T-helper 1 cell treated with Interleukin-12 subunit alpha and Interleukin-12 subunit beta and Interleukin-4 antibody, amounts not matched to agents 30 μg/mL and 1 μg/mL, for 36 hours (primary cell): ENCODE measurements around the gene DMPK.
"Not testable (repeated sequence)": the region's sequence is repeated elsewhere in the genome, so short reads cannot be mapped to it uniquely, and the experiment has no call there.

Experiments
- H3K27ac Mint-ChIP-seq: one replicate; pipeline ENCODE4 v1.8.0; 2021; ENCODE audit warnings: mild to moderate bottlenecking, mixed read lengths
- H3K27me3 Mint-ChIP-seq: one replicate; pipeline ENCODE4 v1.8.0; 2021; ENCODE audit warnings: low read depth, mixed read lengths
- H3K36me3 Mint-ChIP-seq: one replicate; pipeline ENCODE4 v1.8.0; 2021; ENCODE audit warnings: low read depth, mixed read lengths
- H3K4me1 Mint-ChIP-seq: one replicate; pipeline ENCODE4 v1.8.0; 2021; ENCODE audit warnings: low read depth, mixed read lengths
- H3K4me3 Mint-ChIP-seq: one replicate; pipeline ENCODE4 v1.8.0; 2021; ENCODE audit warnings: mild to moderate bottlenecking, moderate library complexity, mixed read lengths
- H3K9me3 Mint-ChIP-seq: one replicate; pipeline ENCODE4 v1.8.0; 2021; ENCODE audit warnings: mixed read lengths

The DMPK gene

DNA sequence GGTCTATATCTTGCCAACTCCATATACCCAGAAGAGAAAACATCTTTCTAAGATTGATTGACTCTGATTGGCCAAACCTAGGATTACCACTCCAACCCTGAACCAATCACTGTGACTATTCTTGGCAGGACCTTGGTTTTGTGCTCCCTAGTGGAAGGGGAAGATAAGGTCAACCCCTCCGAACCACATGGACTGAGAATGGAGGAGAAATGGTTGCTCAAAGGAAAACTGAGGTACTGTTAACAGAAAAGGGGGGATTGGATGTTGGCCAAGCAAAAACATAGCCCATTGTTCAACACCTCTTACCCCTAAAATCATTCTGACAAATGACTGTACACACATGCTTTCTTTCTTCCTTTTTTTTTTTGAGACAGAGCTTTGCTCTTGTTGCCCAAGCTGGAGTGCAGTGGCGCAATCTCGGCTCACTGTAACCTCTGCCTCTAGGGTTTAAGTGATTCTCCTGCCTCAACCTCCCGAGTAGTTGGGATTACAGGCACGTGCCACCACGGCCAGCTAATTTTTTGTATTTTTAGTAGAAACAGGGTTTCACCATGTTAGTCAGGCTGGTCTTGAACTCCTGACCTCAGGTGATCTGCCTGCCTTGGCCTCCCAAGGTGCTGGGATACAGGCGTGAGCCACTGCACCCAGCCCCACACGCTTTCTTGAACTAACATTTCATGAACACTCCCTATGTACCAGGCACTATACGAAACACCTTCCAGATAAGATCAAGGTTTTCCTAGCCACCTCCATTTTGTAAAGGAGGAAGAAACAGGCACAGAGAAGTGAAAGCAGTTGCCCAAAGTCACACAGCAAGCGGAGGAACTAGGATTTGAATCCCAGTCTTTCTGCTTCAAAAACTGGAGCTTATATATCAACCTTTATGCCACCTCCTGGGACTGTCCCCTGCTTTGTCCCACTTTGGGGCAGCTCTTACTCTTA, 42.5 kb downstream of the DMPK start:
- Mint-ChIP-seq H3K27me3 (peaks cover 12% of the 10 kb centered on the region), H3K36me3 (no peaks in the 10 kb centered on the region), H3K4me1 (no peaks in the 10 kb centered on the region), H3K9me3 (no peaks in the 10 kb centered on the region), H3K4me3 (no peak overlapping the region), H3K27ac (no peak overlapping the region)

DNA sequence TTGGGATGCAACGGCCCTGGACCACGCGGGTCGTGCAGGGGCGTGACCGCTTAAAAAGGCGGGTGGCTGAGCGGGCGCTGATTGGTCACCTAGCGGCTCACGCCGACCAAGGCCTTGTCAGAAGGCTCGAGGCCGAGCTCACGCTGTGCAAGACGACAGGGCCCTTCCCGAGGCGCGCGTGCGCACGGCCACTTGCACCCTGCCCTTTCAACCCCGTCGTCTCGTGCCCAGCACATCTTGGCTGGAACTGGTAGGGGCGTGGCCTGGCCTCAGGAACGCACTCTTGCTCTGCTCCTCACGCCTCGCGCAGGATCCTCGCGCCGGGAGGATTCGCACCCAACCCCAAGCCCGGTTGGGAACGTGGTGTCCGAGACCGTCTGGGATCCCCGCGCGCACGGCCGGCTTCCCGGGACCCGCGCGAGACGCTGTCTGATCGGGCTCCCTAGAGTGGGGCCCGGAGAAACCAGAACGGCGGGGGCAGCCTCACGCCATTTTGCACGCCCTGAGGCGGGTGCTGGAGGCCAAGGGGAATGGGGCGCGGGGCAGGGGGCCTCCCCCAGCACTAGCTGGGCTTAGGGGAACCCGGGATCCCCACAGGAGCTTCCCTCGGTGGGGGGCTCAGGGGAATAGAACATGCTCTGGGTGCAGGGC, 49.0 kb downstream of the DMPK start, which contains the start of gene MEIOSIN:
Gene MEIOSIN, plus strand, starts transcription at position 280 of the 651 bp plus-strand sequence. CDS start 1,938 bp downstream, outside the sequence.
- H3K36me3 Mint-ChIP-seq = peaks cover 1% of the 10 kb centered on the region
- no peak within 1 kb of the TSS for H3K27ac Mint-ChIP-seq
- no peaks in the 10 kb centered on the region for H3K9me3 Mint-ChIP-seq
- H3K27me3 Mint-ChIP-seq = no peaks in the 10 kb centered on the region
- H3K4me1 Mint-ChIP-seq = peaks cover 13% of the 10 kb centered on the region
- no peak within 1 kb of the TSS for H3K4me3 Mint-ChIP-seq

DNA sequence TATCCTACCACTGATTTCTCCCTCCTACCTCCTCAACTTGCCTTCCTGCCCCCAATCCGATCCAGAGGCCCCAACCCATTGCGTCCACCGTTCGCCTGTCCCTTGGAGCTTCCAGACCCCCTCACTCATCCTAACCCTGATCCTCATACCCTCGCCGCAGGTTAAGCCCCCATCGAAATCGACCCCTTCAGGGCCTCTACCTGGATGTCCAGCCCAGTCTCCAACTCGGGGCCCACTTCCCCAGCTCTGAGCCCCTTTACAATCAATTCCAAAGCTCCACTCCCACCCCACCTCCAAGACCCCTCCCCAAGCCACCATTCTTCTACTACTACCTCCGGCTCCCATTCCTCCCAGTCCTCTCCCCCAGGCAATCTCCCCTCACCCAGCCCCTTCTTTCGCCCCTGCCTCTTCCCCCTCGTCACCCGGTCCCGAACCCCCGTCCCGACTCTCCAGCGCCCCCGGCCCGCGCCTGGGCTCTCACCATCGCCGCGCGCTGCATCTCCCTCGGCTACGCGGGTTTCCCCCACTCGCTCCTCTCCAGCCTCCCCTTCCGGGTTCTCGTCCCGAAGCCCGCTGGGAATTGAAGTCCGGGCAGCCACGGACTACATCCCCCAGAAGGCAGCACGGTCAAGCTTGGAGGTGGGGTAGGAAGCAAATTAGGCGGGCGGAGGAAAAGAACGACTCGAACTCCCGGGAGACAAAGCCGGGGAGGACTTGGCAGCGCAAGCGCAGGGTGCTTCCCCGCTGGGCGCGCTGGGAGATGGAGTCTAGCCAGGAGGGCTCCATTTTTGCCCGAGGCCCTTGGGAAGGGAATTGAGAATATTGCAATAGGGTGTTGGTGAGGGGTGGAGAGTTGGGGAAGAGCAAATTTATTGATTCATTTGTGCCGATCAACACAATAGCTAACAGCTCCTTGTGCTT, 51.7 kb downstream of the DMPK start, which contains the start of gene FBXO46:
Gene FBXO46, minus strand, starts transcription at position 529 of the 921 bp plus-strand sequence. CDS start 17,401 bp downstream, outside the sequence.
- H3K27ac Mint-ChIP-seq = peak within 1 kb of the TSS; percentile 96
- H3K4me3 Mint-ChIP-seq = peak within 1 kb of the TSS; percentile 96
- no peaks in the 10 kb centered on the region for H3K9me3 Mint-ChIP-seq
- no peaks in the 10 kb centered on the region for H3K27me3 Mint-ChIP-seq
- H3K4me1 Mint-ChIP-seq = peaks cover 19% of the 10 kb centered on the region
- peaks cover 1% of the 10 kb centered on the region for H3K36me3 Mint-ChIP-seq

DNA sequence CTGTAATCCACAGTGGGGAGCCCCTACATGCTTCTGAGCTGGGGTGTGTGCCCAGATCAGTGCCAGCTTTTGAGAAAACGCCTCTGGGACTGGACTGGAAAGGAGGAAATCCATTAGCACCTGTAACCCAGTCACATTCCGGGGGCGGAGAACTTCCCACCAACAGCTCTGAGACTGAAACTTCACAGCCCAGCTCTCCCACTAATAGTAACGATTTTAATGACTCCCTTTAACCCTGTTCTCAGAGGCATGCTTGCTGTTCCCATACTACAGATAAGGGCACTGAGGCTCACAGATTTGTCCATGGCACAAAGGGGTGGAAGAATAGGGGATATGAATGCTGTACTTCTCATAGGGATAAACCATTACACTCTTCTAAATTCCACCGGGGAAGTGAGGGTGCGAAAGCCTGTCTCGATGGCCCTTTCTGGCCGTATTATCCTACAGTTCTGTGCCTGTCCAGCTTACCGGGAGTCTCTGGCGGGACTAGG, 52.4 kb downstream of the DMPK start:
- peaks cover 1% of the 10 kb centered on the region for H3K36me3 Mint-ChIP-seq
- H3K27ac Mint-ChIP-seq = peak overlapping the region; percentile 96
- peak overlapping the region; percentile 96 for H3K4me3 Mint-ChIP-seq
- peaks cover 19% of the 10 kb centered on the region for H3K4me1 Mint-ChIP-seq
- no peaks in the 10 kb centered on the region for H3K9me3 Mint-ChIP-seq
- H3K27me3 Mint-ChIP-seq = no peaks in the 10 kb centered on the region

DNA sequence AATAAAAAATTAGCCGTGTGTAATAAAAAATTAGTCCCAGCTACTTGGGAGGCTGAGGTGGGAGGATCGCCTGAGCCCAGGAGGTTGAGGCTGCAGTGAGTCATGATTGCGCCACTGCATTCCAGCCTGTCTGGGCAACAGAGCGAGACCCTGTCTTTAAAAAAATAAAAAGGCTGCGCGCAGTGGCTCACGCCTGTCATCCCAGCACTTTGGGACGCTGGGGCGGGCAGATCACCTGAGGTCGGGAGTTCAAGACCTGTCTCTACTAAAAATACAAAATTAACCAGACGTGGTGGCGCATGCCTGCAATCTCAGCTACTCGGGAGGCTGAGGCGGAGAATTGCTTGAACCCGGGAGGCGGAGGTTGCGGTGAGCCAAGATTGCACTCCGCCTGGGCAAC, 53.6 kb downstream of the DMPK start:
- not testable (repeated sequence) for H3K27me3 Mint-ChIP-seq, H3K27ac Mint-ChIP-seq, H3K9me3 Mint-ChIP-seq, H3K4me3 Mint-ChIP-seq, H3K36me3 Mint-ChIP-seq
- peaks cover 23% of the 10 kb centered on the region for H3K4me1 Mint-ChIP-seq

DNA sequence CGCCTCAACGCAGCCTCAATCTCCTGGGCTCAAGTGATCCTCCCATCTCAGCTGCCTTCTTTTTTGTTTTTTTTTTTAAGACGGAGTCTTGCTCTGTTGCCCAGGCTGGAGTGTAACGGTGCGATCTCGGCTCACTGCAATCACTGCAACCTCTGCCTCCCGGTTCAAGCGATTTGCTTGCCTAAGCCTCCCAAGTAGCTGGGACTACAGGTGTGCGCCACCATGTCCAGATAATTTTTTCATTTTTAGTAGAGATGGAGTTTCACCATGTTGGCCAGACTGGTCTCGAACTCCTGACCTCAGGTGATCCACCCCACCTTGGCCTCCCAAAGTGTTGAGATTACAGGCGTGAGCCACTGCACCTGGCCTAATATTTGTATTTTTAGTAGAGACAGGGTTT, 62.2 kb downstream of the DMPK start:
- Mint-ChIP-seq H3K36me3 (peaks cover 23% of the 10 kb centered on the region), H3K4me1 (peaks cover 29% of the 10 kb centered on the region)
- H3K27me3 Mint-ChIP-seq, H3K4me3 Mint-ChIP-seq, H3K27ac Mint-ChIP-seq, H3K9me3 Mint-ChIP-seq: not testable (repeated sequence)
